ENCODE results near the gene HOXA13. TPM values are rescaled to one million over a fixed set of nuclear protein-coding genes. Genes with fewer than 3 reads are reported as not detected.

HOXA13 gene
- total RNA-seq, 3 donors from 2014 or later (not counting 1 experiment from before 2014, with no cell fraction given), result not detected

DNA sequence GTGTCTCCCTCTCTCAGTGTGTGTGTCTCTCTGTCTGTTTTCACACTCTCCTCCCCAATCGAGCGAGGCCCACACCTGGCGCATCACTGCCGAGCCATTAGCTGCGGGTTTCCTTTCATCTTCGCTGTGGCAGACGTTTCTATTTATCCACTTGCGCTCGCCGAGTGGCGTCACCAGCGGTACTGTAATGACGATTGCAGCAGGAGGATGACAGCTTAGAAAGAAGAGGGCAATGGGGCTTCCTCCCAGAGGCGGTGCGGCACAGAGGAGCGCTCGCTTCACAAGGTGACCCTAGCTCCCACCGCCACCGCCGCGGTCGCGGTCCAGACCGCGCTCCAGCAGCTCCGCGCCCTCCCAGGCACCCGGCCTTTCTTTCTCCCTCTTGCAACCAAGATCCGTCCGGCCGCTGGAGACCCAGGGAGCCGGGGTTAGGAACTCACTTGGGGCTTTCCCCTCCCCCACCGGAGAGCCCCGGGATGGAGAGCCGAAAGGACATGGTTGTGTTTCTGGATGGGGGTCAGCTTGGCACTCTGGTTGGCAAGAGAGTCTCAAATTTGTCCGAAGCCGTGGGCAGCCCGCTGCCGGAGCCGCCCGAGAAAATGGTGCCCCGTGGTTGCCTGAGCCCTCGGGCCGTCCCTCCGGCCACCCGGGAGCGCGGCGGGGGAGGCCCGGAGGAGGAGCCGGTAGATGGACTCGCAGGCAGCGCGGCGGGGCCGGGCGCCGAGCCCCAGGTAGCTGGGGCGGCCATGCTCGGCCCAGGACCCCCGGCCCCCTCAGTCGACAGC is 42.9 kb upstream of the HOXA13 start, which contains the start of gene EVX1:
Gene EVX1, plus strand, starts transcription at position 248 of the 785 bp plus-strand sequence. Its CDS starts 229 bp downstream, at position 477.
- Mint-ChIP-seq H3K9me3 (no peaks in the 10 kb centered on the region), H3K27ac (peak within 1 kb of the TSS in 1 of 2 donors; percentile 13), H3K4me3 (no peak within 1 kb of the TSS), H3K4me1 (peaks cover 0 to 5% of the 10 kb centered on the region in 2 donors), H3K27me3 (ENCODE audit: low read depth in 2 of 2) (peaks cover 67 to 73% of the 10 kb centered on the region in 2 donors), H3K36me3 (no peaks in the 10 kb centered on the region)
- Histone ChIP-seq H3K27me3 (ENCODE audit: control insufficient read depth, insufficient read depth, low read length) (peaks cover 76% of the 10 kb centered on the region), H3K9me3 (ENCODE audit: control insufficient read depth, insufficient read depth, low read length) (no peaks in the 10 kb centered on the region), H3K27ac (ENCODE audit: low read length) (no peak within 1 kb of the TSS), H3K4me1 (ENCODE audit: control insufficient read depth, insufficient read depth, low read length) (peaks cover 21% of the 10 kb centered on the region), H3K4me3 (ENCODE audit: low read length) (no peak within 1 kb of the TSS), H3K36me3 (ENCODE audit: control insufficient read depth, insufficient read depth, low read length) (no peaks in the 10 kb centered on the region)
- peak in 1 of 3 donors; percentile 56 for ATAC-seq
- TF ChIP-seq, protein P1, sequence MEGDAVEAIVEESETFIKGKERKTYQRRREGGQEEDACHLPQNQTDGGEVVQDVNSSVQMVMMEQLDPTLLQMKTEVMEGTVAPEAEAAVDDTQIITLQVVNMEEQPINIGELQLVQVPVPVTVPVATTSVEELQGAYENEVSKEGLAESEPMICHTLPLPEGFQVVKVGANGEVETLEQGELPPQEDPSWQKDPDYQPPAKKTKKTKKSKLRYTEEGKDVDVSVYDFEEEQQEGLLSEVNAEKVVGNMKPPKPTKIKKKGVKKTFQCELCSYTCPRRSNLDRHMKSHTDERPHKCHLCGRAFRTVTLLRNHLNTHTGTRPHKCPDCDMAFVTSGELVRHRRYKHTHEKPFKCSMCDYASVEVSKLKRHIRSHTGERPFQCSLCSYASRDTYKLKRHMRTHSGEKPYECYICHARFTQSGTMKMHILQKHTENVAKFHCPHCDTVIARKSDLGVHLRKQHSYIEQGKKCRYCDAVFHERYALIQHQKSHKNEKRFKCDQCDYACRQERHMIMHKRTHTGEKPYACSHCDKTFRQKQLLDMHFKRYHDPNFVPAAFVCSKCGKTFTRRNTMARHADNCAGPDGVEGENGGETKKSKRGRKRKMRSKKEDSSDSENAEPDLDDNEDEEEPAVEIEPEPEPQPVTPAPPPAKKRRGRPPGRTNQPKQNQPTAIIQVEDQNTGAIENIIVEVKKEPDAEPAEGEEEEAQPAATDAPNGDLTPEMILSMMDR (IDR thresholded peaks at IDR 0.05), result no peak
- DNase-seq, result peak in 1 of 2 donors; percentile 60
- WGBS (ENCODE audit: insufficient coverage), result 6% methylated on average over 61 of the region's 62 CpGs
- intact Hi-C loops (cut with micrococcal nuclease), result loop anchor here (5.0 to 10.0 kb wide), 3 partner anchors 40 to 1385 kb away; partner anchors contain the start of genes HOXA13 and HOXA9

DNA sequence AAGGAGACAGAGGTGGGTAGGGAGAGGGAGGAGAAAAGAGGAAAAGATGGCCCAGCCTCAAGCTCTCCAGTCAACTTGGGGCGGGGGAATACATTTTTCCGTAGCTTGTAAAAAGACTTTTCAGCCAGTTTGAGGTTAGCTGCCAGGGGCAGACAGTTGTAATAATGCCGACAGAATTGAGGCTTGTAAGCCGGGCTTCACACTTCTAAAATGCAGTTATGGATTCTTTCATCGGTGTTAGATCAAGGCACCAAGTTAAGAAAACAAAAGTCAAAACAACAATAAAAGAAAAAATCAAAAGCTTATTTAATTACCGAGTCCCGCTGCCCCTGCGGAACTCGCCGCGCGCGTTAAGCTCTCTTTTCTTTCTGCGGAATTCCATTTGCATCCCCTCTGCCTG is 42.3 kb upstream of the HOXA13 start:
- intact Hi-C loops (cut with micrococcal nuclease), result loop anchor here (5.0 to 10.0 kb wide), 3 partner anchors 40 to 1385 kb away; partner anchors contain the start of genes HOXA13 and HOXA9
- peaks cover 0 to 5% of the 10 kb centered on the region in 2 donors for H3K4me1 Mint-ChIP-seq
- H3K4me3 ChIP-seq (ENCODE audit: low read length), result no peak overlapping the region
- no peak overlapping the region for H3K4me3 Mint-ChIP-seq
- H3K9me3 ChIP-seq (ENCODE audit: control insufficient read depth, insufficient read depth, low read length), result no peaks in the 10 kb centered on the region
- DNase-seq (no peak), ATAC-seq (no peak)
- no peaks in the 10 kb centered on the region for H3K36me3 ChIP-seq (ENCODE audit: control insufficient read depth, insufficient read depth, low read length)
- H3K27me3 Mint-ChIP-seq (ENCODE audit: low read depth in 2 of 2), result peaks cover 62 to 68% of the 10 kb centered on the region in 2 donors
- no peaks in the 10 kb centered on the region for H3K36me3 Mint-ChIP-seq
- 12% methylated on average over 14 of the region's 14 CpGs for WGBS (ENCODE audit: insufficient coverage)
- H3K27ac ChIP-seq (ENCODE audit: low read length), result no peak overlapping the region
- H3K27me3 ChIP-seq (ENCODE audit: control insufficient read depth, insufficient read depth, low read length), result peaks cover 74% of the 10 kb centered on the region
- peaks cover 21% of the 10 kb centered on the region for H3K4me1 ChIP-seq (ENCODE audit: control insufficient read depth, insufficient read depth, low read length)
- no peaks in the 10 kb centered on the region for H3K9me3 Mint-ChIP-seq
- TF ChIP-seq, protein P1 (IDR thresholded peaks at IDR 0.05), result no peak
- peak overlapping the region in 1 of 2 donors; percentile 13 for H3K27ac Mint-ChIP-seq

DNA sequence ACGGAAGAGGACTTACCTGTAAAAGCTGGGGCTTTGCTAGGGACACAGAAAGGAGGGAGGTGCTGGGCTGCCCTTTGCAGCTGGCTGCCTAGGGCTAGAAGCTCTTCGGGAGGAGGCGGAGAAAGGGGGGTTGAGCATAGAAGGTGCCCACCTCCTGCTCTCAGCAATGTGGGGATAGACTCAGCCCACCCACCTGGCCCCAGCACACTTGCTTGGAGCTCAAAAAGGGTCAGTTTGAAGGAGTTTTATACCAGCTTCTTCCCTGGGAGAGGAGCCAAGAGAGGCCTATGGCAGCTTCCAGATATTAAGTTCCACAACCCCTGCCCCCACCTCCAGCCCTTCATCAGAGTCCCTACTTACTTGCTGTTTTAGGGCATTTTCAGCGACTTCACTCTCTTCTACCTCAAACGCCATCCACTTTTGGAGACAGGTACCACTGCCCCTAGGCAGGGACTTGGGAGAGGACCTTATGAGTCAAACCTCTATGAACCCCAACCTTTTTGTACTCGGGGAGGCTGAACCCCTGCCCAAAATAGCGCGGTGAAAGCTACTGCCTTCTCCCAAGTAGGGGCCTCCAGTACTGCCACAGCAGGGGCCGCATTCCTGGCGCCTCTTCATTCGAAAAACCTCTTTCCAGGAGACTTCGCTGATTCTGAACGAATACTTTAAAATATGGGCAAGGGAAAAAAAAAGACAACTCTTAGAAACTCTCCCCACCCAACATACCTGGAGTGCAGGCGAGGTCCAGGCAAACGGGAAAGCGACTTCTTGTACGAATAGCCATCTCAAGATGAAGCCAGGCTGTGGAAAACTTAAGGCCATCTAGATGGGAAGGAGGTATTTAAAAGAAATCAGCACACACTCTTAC is 41.5 kb upstream of the HOXA13 start:
- H3K4me1 ChIP-seq (ENCODE audit: control insufficient read depth, insufficient read depth, low read length), result peaks cover 21% of the 10 kb centered on the region

More for the DNA sequence above, 41.5 kb upstream of the HOXA13 start:
- 18% methylated on average over 13 of the region's 17 CpGs for WGBS (ENCODE audit: insufficient coverage)
- no peak for ATAC-seq
- Mint-ChIP-seq H3K27me3 (ENCODE audit: low read depth in 2 of 2) (peaks cover 63 to 67% of the 10 kb centered on the region in 2 donors), H3K9me3 (no peaks in the 10 kb centered on the region), H3K27ac (no peak overlapping the region), H3K36me3 (no peaks in the 10 kb centered on the region), H3K4me3 (no peak overlapping the region), H3K4me1 (peaks cover 0 to 5% of the 10 kb centered on the region in 2 donors)
- no peaks in the 10 kb centered on the region for H3K36me3 ChIP-seq (ENCODE audit: control insufficient read depth, insufficient read depth, low read length)
- no peak overlapping the region for H3K4me3 ChIP-seq (ENCODE audit: low read length)
- no peak overlapping the region for H3K27ac ChIP-seq (ENCODE audit: low read length)
- TF ChIP-seq, protein P1 (IDR thresholded peaks at IDR 0.05), result no peak
- DNase-seq, result no peak
- intact Hi-C loops (cut with micrococcal nuclease), result loop anchor here (5.0 to 10.0 kb wide), 3 partner anchors 39 to 1384 kb away; partner anchors contain the start of genes HOXA13 and HOXA9
- peaks cover 69% of the 10 kb centered on the region for H3K27me3 ChIP-seq (ENCODE audit: control insufficient read depth, insufficient read depth, low read length)
- H3K9me3 ChIP-seq (ENCODE audit: control insufficient read depth, insufficient read depth, low read length), result no peaks in the 10 kb centered on the region

All from natural killer cell (primary cell).